Ishikawa (cell line): ENCODE data around the gene CPVL.
A peak's percentile ranks its signal among the peaks of the same experiment; 100 is the strongest.

Experiments
- CEBPB ChIP-seq: IDR thresholded peaks from 2 replicates; pipeline ENCODE4 v1.6.1; 2012
- CREB1 ChIP-seq: IDR thresholded peaks from 2 replicates; pipeline ENCODE4 v1.6.1; 2012; ENCODE audit warnings: low read depth
- EGR1 ChIP-seq: IDR thresholded peaks from 2 replicates; pipeline ENCODE4 v1.6.1; 2012
- EP300 ChIP-seq: IDR thresholded peaks from 2 replicates; pipeline ENCODE4 v1.6.1; 2012; ENCODE audit warnings: borderline replicate concordance
- FOXM1 ChIP-seq: IDR thresholded peaks from 2 replicates; pipeline ENCODE4 v1.6.1; 2012; ENCODE audit warnings: low read depth, borderline replicate concordance
- NFIC ChIP-seq: IDR thresholded peaks from 2 replicates; pipeline ENCODE4 v1.6.1; 2012
- RAD21 ChIP-seq: IDR thresholded peaks from 2 replicates; pipeline ENCODE4 v1.6.1; 2012; ENCODE audit warnings: low read depth
- TAF1 ChIP-seq: IDR thresholded peaks from 2 replicates; pipeline ENCODE4 v1.6.1; 2012; ENCODE audit warnings: low read depth, mild to moderate bottlenecking
- TCF12 ChIP-seq: IDR thresholded peaks from 2 replicates; pipeline ENCODE4 v1.6.1; 2012; ENCODE audit warnings: low read depth
- TEAD4 ChIP-seq: IDR thresholded peaks from 2 replicates; pipeline ENCODE4 v1.6.1; 2012
- YY1 ChIP-seq: IDR thresholded peaks from 2 replicates; pipeline ENCODE4 v1.6.1; 2012; ENCODE audit warnings: low read depth
- ZBTB7A ChIP-seq: IDR thresholded peaks from 2 replicates; pipeline ENCODE4 v1.6.1; 2012; ENCODE audit warnings: low read depth
- TF ChIP-seq, protein P1 (sequence below): IDR thresholded peaks from 2 replicates; pipeline ENCODE4 v1.6.1; 2012
- TF ChIP-seq, protein P2 (sequence below): IDR thresholded peaks from 2 replicates; pipeline ENCODE4 v1.6.1; 2012
- TF ChIP-seq, protein P3 (sequence below): IDR thresholded peaks from 2 replicates; pipeline ENCODE4 v1.6.1; 2012; ENCODE audit warnings: low read depth, mild to moderate bottlenecking

CPVL gene

DNA sequence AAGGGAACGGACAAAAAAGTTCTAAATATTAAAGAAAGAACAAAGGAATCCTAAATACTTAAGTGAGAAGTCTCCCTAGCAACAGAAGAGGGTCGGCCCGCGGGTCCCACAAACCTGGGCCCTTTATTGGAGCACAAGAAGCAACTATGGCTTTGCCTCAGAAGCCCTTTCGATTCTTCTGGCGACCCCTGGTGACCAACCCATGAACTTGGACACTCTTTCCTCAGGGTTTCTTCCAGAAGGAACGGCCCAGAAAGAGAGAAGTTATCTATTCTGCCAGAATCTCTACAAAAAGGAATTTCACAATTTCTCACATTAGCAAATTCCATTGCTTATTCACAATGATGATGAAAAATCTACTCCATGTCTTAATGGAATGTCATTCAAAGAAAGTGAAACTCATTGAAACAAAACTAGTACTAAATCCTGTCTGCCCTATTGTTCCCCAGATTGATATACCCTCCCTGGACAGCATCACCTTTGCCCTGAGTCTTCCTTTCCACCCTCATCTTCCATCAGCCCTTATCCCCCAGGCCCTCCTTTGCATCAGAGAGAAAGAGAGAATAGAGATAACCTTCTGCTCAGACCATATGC is 43.7 kb downstream of the CPVL start:
- TF ChIP-seq RAD21 = peak; percentile 82
- no peak for TF ChIP-seq CREB1

DNA sequence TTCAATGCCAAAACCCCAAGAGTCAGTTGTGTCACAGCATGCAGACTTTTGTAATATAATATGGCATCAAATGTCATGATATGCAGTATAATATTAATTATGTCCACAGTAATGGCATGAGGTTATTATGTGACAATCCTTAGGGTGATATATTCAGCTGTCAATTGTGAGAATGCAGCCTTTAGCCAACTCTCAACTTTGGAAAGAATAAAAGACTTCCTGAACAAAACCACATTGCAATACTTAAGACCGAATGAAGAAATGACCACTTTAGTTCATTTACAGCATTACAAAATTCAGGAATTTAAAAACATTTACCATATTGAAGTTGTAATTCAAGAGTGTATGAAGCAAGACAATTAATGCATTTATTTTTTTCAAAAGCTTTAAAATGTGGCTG is 45.4 kb downstream of the CPVL start:
- TF ChIP-seq, protein P1, sequence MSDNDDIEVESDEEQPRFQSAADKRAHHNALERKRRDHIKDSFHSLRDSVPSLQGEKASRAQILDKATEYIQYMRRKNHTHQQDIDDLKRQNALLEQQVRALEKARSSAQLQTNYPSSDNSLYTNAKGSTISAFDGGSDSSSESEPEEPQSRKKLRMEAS = no peak
- TF ChIP-seq TAF1 (no peak), CEBPB (peak; percentile 21; the same call in 1 of the 2 replicates), EP300 (peak; percentile 46; the same call in 1 of the 2 replicates), NFIC (peak; percentile 38; the same call in 1 of the 2 replicates), FOXM1 (peak; percentile 62; the same call in 1 of the 2 replicates), TCF12 (0 out of 2 replicates have a peak, but pooled peaks have one; percentile 46)

DNA sequence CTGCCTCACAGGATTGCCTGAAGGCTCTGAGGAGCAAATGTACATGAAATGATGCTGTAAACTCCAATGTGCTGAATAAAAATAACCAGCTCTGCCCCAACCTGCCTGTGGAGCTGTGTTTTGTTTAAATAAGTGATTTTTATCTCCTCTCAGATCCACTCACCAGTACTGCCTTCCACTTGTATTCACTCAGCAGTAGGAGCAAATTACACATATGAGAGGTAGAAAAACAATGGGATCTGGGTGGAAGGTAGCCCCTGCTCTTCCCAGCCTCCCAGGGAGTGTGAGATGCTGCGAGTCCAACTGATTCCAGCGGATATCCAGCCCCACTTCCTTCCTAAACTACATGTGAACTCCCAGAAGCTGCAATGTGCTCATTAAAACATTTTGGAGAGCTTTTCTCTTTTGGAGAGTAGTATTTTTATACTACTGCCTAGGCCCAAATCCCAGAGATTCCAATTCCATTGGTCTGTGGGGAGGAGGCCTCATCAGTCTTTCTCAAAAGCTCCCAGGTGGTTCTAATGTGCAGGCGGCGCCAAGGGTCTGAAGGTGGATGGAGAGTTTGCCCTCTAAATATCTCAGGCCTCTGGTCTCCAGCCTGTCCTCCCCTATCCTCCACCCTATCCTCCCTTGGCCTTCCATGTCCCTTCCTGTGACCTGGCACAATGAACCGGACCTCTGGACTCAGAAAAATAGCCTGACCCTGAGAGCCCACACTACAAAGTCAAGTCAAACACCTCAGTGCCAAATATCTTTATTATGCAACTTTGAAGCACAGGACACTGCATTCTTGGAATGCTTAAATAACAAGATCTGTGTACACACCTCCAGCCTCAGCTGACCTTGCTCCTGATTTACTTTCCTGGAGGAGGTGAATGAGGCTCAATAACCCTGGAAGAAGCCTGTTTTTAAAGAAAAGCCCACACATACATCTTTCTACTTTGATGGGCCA is 46.2 kb downstream of the CPVL start:
- TF ChIP-seq CEBPB = peak; percentile 90
- TF ChIP-seq EP300 = peak; percentile 55; the same call in 1 of the 2 replicates
- TF ChIP-seq TEAD4 = peak; percentile 94
- TF ChIP-seq CREB1 = no peak
- TF ChIP-seq TAF1 = no peak
- TF ChIP-seq, protein P2, sequence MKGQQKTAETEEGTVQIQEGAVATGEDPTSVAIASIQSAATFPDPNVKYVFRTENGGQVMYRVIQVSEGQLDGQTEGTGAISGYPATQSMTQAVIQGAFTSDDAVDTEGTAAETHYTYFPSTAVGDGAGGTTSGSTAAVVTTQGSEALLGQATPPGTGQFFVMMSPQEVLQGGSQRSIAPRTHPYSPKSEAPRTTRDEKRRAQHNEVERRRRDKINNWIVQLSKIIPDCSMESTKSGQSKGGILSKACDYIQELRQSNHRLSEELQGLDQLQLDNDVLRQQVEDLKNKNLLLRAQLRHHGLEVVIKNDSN = peak; percentile 49; the same call in 1 of the 2 replicates
- no peak for TF ChIP-seq EGR1
- no peak for TF ChIP-seq RAD21
- peak; percentile 60; the same call in 1 of the 2 replicates for TF ChIP-seq TCF12
- TF ChIP-seq NFIC = peak; percentile 13; the same call in 1 of the 2 replicates
- TF ChIP-seq ZBTB7A = no peak

DNA sequence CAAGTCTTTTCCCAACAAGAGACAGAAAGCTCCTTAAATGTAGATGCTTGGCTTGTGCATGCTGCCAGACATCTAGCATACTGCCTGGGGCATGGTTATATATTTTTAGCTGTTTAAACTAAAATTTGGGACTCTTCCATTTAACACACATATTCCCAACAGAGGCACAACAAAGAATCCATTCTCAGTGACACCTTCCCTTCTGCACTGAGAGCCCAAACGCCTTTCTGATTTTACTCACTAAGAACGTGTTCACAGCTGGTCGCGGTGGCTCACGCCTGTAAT is 49.9 kb downstream of the CPVL start:
- TF ChIP-seq NFIC (no peak), EP300 (no peak), FOXM1 (no peak), CREB1 (no peak), CEBPB (no peak), EGR1 (no peak), TCF12 (no peak), TAF1 (no peak), ZBTB7A (no peak), RAD21 (no peak), TEAD4 (no peak), YY1 (no peak)
- TF ChIP-seq, protein P2 = no peak
- TF ChIP-seq, protein P3, sequence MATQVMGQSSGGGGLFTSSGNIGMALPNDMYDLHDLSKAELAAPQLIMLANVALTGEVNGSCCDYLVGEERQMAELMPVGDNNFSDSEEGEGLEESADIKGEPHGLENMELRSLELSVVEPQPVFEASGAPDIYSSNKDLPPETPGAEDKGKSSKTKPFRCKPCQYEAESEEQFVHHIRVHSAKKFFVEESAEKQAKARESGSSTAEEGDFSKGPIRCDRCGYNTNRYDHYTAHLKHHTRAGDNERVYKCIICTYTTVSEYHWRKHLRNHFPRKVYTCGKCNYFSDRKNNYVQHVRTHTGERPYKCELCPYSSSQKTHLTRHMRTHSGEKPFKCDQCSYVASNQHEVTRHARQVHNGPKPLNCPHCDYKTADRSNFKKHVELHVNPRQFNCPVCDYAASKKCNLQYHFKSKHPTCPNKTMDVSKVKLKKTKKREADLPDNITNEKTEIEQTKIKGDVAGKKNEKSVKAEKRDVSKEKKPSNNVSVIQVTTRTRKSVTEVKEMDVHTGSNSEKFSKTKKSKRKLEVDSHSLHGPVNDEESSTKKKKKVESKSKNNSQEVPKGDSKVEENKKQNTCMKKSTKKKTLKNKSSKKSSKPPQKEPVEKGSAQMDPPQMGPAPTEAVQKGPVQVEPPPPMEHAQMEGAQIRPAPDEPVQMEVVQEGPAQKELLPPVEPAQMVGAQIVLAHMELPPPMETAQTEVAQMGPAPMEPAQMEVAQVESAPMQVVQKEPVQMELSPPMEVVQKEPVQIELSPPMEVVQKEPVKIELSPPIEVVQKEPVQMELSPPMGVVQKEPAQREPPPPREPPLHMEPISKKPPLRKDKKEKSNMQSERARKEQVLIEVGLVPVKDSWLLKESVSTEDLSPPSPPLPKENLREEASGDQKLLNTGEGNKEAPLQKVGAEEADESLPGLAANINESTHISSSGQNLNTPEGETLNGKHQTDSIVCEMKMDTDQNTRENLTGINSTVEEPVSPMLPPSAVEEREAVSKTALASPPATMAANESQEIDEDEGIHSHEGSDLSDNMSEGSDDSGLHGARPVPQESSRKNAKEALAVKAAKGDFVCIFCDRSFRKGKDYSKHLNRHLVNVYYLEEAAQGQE = no peak
- TF ChIP-seq, protein P1 = no peak

DNA sequence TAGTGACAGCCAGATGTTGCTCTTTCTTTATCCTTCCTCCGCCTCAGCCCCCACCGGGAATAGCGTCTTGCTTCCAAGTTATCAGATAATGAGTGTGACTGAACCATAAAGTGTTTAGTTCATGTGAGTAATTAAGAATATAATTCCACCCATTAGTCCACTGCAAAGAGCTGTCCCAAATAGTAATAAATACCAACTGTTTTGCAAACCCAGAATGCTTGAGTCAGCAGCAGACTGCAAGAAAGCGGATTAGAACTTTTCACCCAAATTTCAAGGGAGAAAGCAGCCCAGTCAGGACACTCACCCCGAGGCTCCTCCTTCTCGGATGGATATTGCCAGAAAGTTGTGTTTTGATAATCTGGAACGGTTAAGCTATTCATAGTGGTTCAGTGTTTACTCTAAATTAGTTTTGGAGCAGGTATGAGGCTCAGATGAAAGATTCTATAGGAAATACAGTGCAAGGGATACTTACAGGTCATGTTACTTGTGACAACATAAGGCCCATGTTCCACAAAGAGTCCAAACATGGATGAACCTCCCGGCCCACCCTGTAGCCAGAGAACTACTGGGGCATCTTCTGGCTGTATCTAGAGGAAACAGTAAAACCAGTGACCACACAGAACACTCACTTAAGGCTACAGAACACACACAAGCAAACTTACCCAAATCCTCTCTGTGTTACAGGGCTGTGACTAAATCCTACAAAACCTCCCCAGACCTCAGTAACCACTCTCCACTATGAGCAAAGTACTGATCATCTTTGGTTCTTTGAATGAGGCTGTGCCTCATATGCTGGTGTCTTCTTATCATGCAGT is 50.5 kb downstream of the CPVL start:
- TF ChIP-seq, protein P3 = no peak
- TF ChIP-seq RAD21 (no peak), ZBTB7A (no peak), TAF1 (no peak), TEAD4 (no peak)
